ENCODE measurements around the gene PLXNA4.

- no peak for TF ChIP-seq CTCF (IDR thresholded peaks at IDR 0.05; ENCODE audit: poor library complexity)
- TF ChIP-seq EZH2 (IDR thresholded peaks at IDR 0.05; ENCODE audit: borderline replicate concordance): no peak
- no peak for TF ChIP-seq EZH2phosphoT487 (IDR thresholded peaks at IDR 0.05; ENCODE audit: low read depth, severe bottlenecking, unreplicated experiment)
Measured at GRCh38 chr7:132244903-132245480, 331.3 kb downstream of the PLXNA4 start.

All from hepatocyte (in vitro differentiated cells).